Prostate gland (tissue), 2 donors: ENCODE data around the gene GPATCH2L. TPM values are rescaled to one million over a fixed set of nuclear protein-coding genes. Genes with fewer than 3 reads are reported as not detected.

ENCODE experiments used
- DNase-seq: peaks from one replicate; pipeline ENCODE4 v3.0.0-alpha.2; 2019; ENCODE audit warnings: low spot score
- H3K27ac ChIP-seq, 2 donors: fragments of 200-600 bp; sonication (generic); 2 replicates each; pipeline ENCODE4 v1.5.1; 2017 to 2019
- H3K27me3 ChIP-seq: fragments of 200-600 bp; sonication (generic); replicated peaks from 2 replicates; pipeline ENCODE4 v1.5.1; 2019; ENCODE audit not compliant: insufficient read depth
- H3K36me3 ChIP-seq, 2 donors: fragments of 200-600 bp; sonication (generic); 1 replicate in 1 of 2; 2 replicates in 1 of 2; pipeline versions ENCODE4 v1.5.1 to v1.8.1; 2017 to 2019
- H3K4me1 ChIP-seq: fragments of 200-600 bp; sonication (generic); replicated peaks from 2 replicates; pipeline ENCODE4 v1.5.1; 2019
- H3K4me3 ChIP-seq, 2 donors: fragments of 200-600 bp; sonication (generic); 2 replicates each; pipeline ENCODE4 v1.5.1; 2017 to 2019
- H3K9me3 ChIP-seq: fragments of 200-600 bp; sonication (generic); 2 replicates; pipeline ENCODE4 v1.5.1; 2017
- POLR2A ChIP-seq: fragments of 450-650 bp; IDR thresholded peaks from one replicate; pipeline ENCODE4 v1.6.1; 2016; ENCODE audit warnings: antibody characterized with exemption, mild to moderate bottlenecking
- POLR2AphosphoS5 ChIP-seq: sonication (generic); formaldehyde crosslinking; IDR thresholded peaks from one replicate; pipeline ENCODE4 v1.6.1; 2017; ENCODE audit warnings: antibody characterized with exemption
- WGBS: methylation state at CpG from one replicate; pipeline ENCODE4 v1.1.5; 2018; 5-methylcytosine and 5-hydroxymethylcytosine counted together
- intact Hi-C: fragments of 100-400 bp; cut with DNase I; formaldehyde crosslinking; loops from one replicate; pipeline ENCODE4 v1.14.2; 2022
- total RNA-seq, 2 donors: library from RNA; depleted of rRNA; stranded (reverse); fragments of >200 nt; gene quantifications; one replicate each; pipeline ENCODE4 v1.1.0, GENCODE V29; 2016
- TF ChIP-seq, protein P1 (sequence below), 4 experiments: fragments of 200-600 bp in 2 of 4; fragments of 450-650 bp in 2 of 4; sonication (generic) in 2 of 4; IDR thresholded peaks; 1 replicate in 3 of 4; 2 replicates in 1 of 4; pipeline ENCODE4 v1.5.1; 2016 to 2019; ENCODE audit warnings: antibody characterized with exemption in 4 of 4, mild to moderate bottlenecking in 2 of 4, moderate library complexity in 2 of 4

Gene GPATCH2L
- total RNA-seq, 2 donors from 2014 or later: 39.0 to 60.3 TPM

DNA sequence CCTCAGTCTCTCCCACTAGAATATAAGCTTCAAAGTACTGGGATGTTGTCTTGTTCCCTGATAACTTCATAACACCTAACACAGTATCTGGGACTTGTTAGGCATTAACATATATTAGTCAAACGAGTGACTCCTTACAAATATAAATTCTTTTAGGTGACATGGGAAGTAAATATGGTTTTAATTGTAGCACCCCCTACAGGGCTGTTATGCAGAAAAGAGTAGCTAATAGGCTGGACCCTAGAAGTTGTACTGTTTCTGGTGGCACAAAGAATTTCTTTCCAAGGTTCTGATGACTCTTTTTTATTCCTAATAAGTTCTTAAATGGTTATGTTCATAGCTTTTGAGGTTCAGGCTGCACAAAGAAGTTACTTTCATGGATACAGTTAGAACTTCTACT lies 29.8 kb downstream of the GPATCH2L start:
- Histone ChIP-seq H3K9me3 (no peaks in the 10 kb centered on the region), H3K4me1 (no peaks in the 10 kb centered on the region), H3K27ac (no peak overlapping the region), H3K36me3 (peaks cover 0 to 3% of the 10 kb centered on the region in 2 donors), H3K27me3 (no peaks in the 10 kb centered on the region), H3K4me3 (no peak overlapping the region)
- no peak for TF ChIP-seq POLR2AphosphoS5
- TF ChIP-seq, protein P1, sequence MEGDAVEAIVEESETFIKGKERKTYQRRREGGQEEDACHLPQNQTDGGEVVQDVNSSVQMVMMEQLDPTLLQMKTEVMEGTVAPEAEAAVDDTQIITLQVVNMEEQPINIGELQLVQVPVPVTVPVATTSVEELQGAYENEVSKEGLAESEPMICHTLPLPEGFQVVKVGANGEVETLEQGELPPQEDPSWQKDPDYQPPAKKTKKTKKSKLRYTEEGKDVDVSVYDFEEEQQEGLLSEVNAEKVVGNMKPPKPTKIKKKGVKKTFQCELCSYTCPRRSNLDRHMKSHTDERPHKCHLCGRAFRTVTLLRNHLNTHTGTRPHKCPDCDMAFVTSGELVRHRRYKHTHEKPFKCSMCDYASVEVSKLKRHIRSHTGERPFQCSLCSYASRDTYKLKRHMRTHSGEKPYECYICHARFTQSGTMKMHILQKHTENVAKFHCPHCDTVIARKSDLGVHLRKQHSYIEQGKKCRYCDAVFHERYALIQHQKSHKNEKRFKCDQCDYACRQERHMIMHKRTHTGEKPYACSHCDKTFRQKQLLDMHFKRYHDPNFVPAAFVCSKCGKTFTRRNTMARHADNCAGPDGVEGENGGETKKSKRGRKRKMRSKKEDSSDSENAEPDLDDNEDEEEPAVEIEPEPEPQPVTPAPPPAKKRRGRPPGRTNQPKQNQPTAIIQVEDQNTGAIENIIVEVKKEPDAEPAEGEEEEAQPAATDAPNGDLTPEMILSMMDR (IDR thresholded peaks at IDR 0.05): no peak
- TF ChIP-seq POLR2A: no peak
- no peak for DNase-seq
- WGBS: 86% methylated on average over 1 of the region's 1 CpG
- intact Hi-C loops: no loop called here

DNA sequence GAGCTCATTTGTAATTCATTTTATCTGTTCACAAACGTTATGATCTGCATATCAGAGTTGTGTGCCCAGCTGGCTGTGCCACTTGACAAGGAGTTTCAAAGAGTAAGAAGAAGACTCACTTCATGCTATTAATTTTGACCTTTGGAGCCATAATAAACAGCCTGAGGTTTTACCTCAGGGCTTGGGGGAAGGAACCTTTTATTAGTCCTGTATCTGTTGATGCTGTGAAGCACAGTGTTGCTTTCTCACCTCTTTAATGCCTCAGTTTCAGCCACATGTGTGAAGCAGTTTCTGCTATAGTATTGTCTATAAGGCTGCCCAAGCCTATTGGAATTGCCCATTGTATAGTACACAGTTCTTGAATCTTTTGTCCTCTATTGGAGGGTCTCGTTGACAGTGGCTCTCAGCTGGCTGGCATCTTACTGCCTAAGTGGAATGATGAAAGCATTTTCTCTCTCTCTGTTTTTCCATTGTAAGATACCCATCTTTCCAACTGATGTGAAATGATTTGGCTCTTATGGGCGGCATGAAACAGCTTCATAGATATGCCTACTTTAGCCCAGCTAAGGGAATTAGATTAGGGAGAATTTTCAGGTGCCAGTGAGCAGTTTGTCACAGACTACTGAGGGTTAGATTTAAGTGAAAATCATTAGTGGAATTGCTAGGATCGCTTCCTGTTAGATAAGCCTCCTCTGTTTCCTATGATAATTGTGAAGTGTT lies 34.7 kb downstream of the GPATCH2L start:
- TF ChIP-seq POLR2A (no peak), POLR2AphosphoS5 (no peak)
- TF ChIP-seq, protein P1 (IDR thresholded peaks at IDR 0.05): no peak
- Histone ChIP-seq H3K36me3 (no peaks in the 10 kb centered on the region), H3K27me3 (no peaks in the 10 kb centered on the region), H3K27ac (no peak overlapping the region), H3K4me3 (no peak overlapping the region), H3K4me1 (no peaks in the 10 kb centered on the region), H3K9me3 (no peaks in the 10 kb centered on the region)
- WGBS: 67% methylated on average over 4 of the region's 4 CpGs
- no peak for DNase-seq
- intact Hi-C loops: no loop called here

DNA sequence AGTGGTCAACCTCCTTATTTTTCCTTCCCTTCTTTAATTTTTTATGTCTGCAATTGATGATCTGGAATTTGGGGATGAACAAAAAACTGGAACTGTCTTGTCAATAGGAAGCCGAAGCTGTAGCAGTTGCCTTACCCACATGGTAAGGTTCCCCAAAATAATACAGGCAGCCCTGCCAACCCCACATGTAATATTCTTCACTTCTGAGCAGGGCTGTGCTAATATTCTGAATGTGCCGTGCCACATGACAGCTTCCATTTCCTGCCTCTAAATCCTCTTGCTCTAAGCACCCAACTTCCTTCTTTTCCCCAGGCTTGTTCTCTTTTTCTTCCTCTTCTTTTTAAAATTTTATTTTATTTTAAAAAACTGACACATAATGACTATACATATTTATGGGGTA lies 39.6 kb downstream of the GPATCH2L start:
- no peaks in the 10 kb centered on the region for H3K9me3 ChIP-seq
- H3K4me3 ChIP-seq: no peak overlapping the region
- no peak for DNase-seq
- no peaks in the 10 kb centered on the region for H3K4me1 ChIP-seq
- WGBS: 82% methylated on average over 2 of the region's 2 CpGs
- no peaks in the 10 kb centered on the region for H3K27me3 ChIP-seq
- TF ChIP-seq POLR2AphosphoS5: no peak
- TF ChIP-seq, protein P1 (IDR thresholded peaks at IDR 0.05): no peak
- no peak for TF ChIP-seq POLR2A
- H3K27ac ChIP-seq: no peak overlapping the region
- no peaks in the 10 kb centered on the region for H3K36me3 ChIP-seq
- intact Hi-C loops: no loop called here

DNA sequence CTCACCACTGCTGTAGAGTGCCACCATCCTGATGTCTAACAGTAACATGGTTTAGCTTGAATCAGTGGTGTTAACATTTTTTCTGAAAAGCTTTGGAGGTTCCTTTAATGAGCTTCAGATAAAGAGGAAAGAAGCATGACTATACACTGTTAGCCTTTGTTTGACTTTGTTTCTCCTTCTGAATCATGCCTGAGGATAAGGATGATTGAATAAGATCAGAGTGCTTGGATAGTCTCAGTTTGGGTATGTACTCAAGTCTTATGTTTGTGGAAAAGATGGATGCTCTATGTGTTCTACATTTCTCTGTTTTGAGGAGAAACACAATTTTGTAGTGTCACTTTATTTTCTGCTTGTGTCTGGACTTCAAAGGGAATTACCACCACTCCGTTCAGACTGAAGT lies 42.0 kb downstream of the GPATCH2L start:
- no peak overlapping the region for H3K27ac ChIP-seq
- H3K36me3 ChIP-seq: no peaks in the 10 kb centered on the region
- no peaks in the 10 kb centered on the region for H3K4me1 ChIP-seq
- 53% methylated on average over 1 of the region's 1 CpG for WGBS
- TF ChIP-seq, protein P1 (IDR thresholded peaks at IDR 0.05): no peak
- TF ChIP-seq POLR2AphosphoS5: no peak
- no peak for TF ChIP-seq POLR2A
- H3K4me3 ChIP-seq: no peak overlapping the region
- H3K27me3 ChIP-seq: no peaks in the 10 kb centered on the region
- intact Hi-C loops: no loop called here
- DNase-seq: no peak
- no peaks in the 10 kb centered on the region for H3K9me3 ChIP-seq

DNA sequence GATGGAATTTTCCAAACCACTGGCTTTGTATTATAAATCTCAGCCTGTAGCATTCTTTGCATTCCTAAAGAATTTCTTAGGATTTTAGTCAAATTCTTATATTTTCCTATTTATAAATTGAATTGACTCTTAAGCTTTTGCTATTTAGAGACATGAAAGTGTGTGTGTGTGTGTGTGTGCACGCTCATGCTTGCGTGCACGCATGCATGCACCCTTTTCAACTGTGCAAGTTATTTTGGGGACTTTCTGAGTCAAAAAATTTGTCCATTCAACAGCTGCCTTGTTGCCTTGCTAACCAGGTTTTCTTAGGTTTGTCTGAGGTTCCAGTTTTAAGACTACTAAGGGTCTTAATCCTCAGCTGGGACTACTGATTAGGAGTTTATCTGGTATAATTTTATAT lies 42.6 kb downstream of the GPATCH2L start:
- 93% methylated on average over 3 of the region's 3 CpGs for WGBS
- H3K36me3 ChIP-seq: no peaks in the 10 kb centered on the region

More for the DNA sequence above, 42.6 kb downstream of the GPATCH2L start:
- TF ChIP-seq POLR2AphosphoS5 (no peak), POLR2A (no peak)
- TF ChIP-seq, protein P1 (IDR thresholded peaks at IDR 0.05): no peak
- H3K27ac ChIP-seq: no peak overlapping the region
- H3K9me3 ChIP-seq: no peaks in the 10 kb centered on the region
- intact Hi-C loops: no loop called here
- H3K27me3 ChIP-seq: no peaks in the 10 kb centered on the region
- no peaks in the 10 kb centered on the region for H3K4me1 ChIP-seq
- DNase-seq: no peak
- no peak overlapping the region for H3K4me3 ChIP-seq
